ENCODE measurements around the gene CCDC89. TPM values are rescaled to one million over a fixed set of nuclear protein-coding genes. Genes with fewer than 3 reads are reported as not detected.

Gene CCDC89
- total RNA-seq, 4 donors from 2014 or later = 0.77 to 14.0 (median 4.4) TPM; not detected in 1

GRCh38 chr11:85718126-85718943 is 32.3 kb upstream of the CCDC89 start:
- TF ChIP-seq POLR2A (IDR thresholded peaks at IDR 0.05) (no peak), CTCF (IDR thresholded peaks at IDR 0.05) (no peak)
- no peaks in the 10 kb centered on the region for H3K36me3 ChIP-seq
- no peaks in the 10 kb centered on the region for H3K9me3 ChIP-seq
- H3K27ac ChIP-seq = no peak overlapping the region
- intact Hi-C loops (cut with DNase I; ENCODE audit: low total_unique reads) = no loop called here
- H3K27me3 ChIP-seq = no peaks in the 10 kb centered on the region
- DNase-seq = no peak
- H3K4me1 ChIP-seq = no peaks in the 10 kb centered on the region
- H3K4me3 ChIP-seq = no peak overlapping the region

GRCh38 chr11:85717429-85717828 is 31.4 kb upstream of the CCDC89 start:
- no peak overlapping the region for H3K27ac ChIP-seq
- no peaks in the 10 kb centered on the region for H3K9me3 ChIP-seq
- H3K4me1 ChIP-seq = no peaks in the 10 kb centered on the region
- H3K4me3 ChIP-seq = no peak overlapping the region
- no peaks in the 10 kb centered on the region for H3K36me3 ChIP-seq
- DNase-seq = no peak
- TF ChIP-seq CTCF (IDR thresholded peaks at IDR 0.05) (no peak), POLR2A (IDR thresholded peaks at IDR 0.05) (no peak)
- intact Hi-C loops (cut with DNase I; ENCODE audit: low total_unique reads) = no loop called here
- no peaks in the 10 kb centered on the region for H3K27me3 ChIP-seq

GRCh38 chr11:85712953-85713352 is 27.0 kb upstream of the CCDC89 start:
- TF ChIP-seq CTCF (IDR thresholded peaks at IDR 0.05) (no peak), POLR2A (IDR thresholded peaks at IDR 0.05) (no peak)
- H3K4me3 ChIP-seq = no peak overlapping the region
- no peaks in the 10 kb centered on the region for H3K27me3 ChIP-seq
- no peaks in the 10 kb centered on the region for H3K36me3 ChIP-seq
- H3K4me1 ChIP-seq = no peaks in the 10 kb centered on the region
- intact Hi-C loops (cut with DNase I; ENCODE audit: low total_unique reads) = no loop called here
- H3K27ac ChIP-seq = no peak overlapping the region
- no peaks in the 10 kb centered on the region for H3K9me3 ChIP-seq
- DNase-seq = no peak

GRCh38 chr11:85710917-85711316 is 24.9 kb upstream of the CCDC89 start:
- H3K9me3 ChIP-seq = no peaks in the 10 kb centered on the region
- DNase-seq = no peak
- intact Hi-C loops (cut with DNase I; ENCODE audit: low total_unique reads) = no loop called here
- no peaks in the 10 kb centered on the region for H3K4me1 ChIP-seq
- H3K27me3 ChIP-seq = no peaks in the 10 kb centered on the region
- TF ChIP-seq CTCF (IDR thresholded peaks at IDR 0.05) (no peak), POLR2A (IDR thresholded peaks at IDR 0.05) (no peak)
- no peak overlapping the region for H3K27ac ChIP-seq
- H3K4me3 ChIP-seq = no peak overlapping the region
- H3K36me3 ChIP-seq = no peaks in the 10 kb centered on the region

- no peak overlapping the region for H3K4me3 ChIP-seq
- no peak for DNase-seq
- no peak for TF ChIP-seq POLR2A (IDR thresholded peaks at IDR 0.05)
- no peak for TF ChIP-seq CTCF (IDR thresholded peaks at IDR 0.05)
- no peak overlapping the region for H3K27ac ChIP-seq
- no peaks in the 10 kb centered on the region for H3K27me3 ChIP-seq
- H3K4me1 ChIP-seq = no peaks in the 10 kb centered on the region
- intact Hi-C loops (cut with DNase I; ENCODE audit: low total_unique reads) = no loop called here
- no peaks in the 10 kb centered on the region for H3K36me3 ChIP-seq
- H3K9me3 ChIP-seq = no peaks in the 10 kb centered on the region
Observed at GRCh38 chr11:85709941-85710702, 24.1 kb upstream of the CCDC89 start.

All from uterus (tissue), 4 donors.